ENCODE results near the gene BUD13. TPM values are rescaled to one million over a fixed set of nuclear protein-coding genes. Genes with fewer than 3 reads are reported as not detected.

BUD13 gene
- total and polyA plus RNA-seq, 2 of the 13 experiments (the other 11 are each of a cell fraction or from before 2014, with no cell fraction given), result 13.3 to 25.9 TPM

DNA sequence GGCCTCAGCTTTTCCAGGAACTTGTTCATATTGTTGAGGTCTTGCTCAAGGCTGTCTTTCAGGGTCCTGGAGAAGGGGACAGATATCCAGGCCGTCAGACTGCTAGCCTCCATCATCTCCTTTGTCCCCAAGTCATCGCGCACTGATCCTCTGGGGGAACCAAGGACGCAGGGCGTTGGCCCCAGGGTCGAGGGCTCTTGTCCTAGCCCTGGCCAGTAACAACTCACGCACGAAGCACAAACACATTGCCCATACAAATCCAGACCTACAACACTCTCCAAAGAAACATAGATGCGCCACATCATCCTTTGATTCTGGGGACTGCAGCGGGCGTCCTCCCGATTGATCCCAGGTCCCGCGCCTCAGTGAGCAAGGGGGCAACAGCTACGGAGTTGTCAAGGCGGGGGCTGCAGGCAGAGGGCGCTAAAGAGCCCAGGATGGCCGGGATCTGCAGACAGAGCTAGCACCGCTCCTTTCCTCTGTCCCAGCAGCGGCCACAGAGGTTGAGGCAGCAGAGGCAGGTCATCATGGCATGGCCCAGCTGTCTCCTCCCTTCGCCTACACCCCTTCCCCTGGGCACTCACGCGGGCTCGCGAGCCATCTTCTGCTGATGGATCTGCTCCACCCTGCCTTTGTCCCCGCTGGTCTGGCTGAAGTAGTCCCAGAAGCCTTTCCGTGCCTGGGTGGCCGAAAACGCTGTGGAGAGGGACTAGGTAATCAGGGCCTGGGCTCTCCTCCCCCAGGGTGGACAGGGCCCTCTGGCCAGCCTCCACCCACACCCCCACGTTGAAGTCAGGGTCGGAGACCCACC, 18.4 kb upstream of the BUD13 start (continued):
- TF ChIP-seq, protein P1, sequence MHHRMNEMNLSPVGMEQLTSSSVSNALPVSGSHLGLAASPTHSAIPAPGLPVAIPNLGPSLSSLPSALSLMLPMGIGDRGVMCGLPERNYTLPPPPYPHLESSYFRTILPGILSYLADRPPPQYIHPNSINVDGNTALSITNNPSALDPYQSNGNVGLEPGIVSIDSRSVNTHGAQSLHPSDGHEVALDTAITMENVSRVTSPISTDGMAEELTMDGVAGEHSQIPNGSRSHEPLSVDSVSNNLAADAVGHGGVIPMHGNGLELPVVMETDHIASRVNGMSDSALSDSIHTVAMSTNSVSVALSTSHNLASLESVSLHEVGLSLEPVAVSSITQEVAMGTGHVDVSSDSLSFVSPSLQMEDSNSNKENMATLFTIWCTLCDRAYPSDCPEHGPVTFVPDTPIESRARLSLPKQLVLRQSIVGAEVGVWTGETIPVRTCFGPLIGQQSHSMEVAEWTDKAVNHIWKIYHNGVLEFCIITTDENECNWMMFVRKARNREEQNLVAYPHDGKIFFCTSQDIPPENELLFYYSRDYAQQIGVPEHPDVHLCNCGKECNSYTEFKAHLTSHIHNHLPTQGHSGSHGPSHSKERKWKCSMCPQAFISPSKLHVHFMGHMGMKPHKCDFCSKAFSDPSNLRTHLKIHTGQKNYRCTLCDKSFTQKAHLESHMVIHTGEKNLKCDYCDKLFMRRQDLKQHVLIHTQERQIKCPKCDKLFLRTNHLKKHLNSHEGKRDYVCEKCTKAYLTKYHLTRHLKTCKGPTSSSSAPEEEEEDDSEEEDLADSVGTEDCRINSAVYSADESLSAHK (CRISPR knock-in tag; IDR thresholded peaks at IDR 0.05; ENCODE audit: borderline replicate concordance), result 0 out of 2 replicates have a peak, but pooled peaks have one; percentile 8
- no peak for TF ChIP-seq ARNT (IDR thresholded peaks at IDR 0.05)
- no peak for TF ChIP-seq ATF7 (IDR thresholded peaks at IDR 0.05)
- TF ChIP-seq ATF7 (CRISPR knock-in tag; IDR thresholded peaks at IDR 0.05), result no peak; the same call in 1 of the 2 replicates
- TF ChIP-seq MED1 (CRISPR knock-in tag; IDR thresholded peaks at IDR 0.05), result peak; percentile 89
- peak; percentile 83; the same call in 1 of the 2 replicates for TF ChIP-seq KLF6 (CRISPR knock-in tag; IDR thresholded peaks at IDR 0.05)
- TF ChIP-seq SUZ12 (IDR thresholded peaks at IDR 0.05; ENCODE audit: low read depth, low read length), result no peak
- no peak; the same call in 1 of the 2 replicates for TF ChIP-seq POGZ (CRISPR knock-in tag; IDR thresholded peaks at IDR 0.05)
- no peak for TF ChIP-seq HCFC1 (IDR thresholded peaks at IDR 0.05; ENCODE audit: low read depth, low read length)
- TF ChIP-seq SMAD9 (CRISPR knock-in tag; IDR thresholded peaks at IDR 0.05), result no peak
- no peak for TF ChIP-seq RBFOX2 (IDR thresholded peaks at IDR 0.05; ENCODE audit: low read depth, low read length)
- TF ChIP-seq MAFG (CRISPR knock-in tag; IDR thresholded peaks at IDR 0.05), result no peak
- no peak for TF ChIP-seq ZNF660 (CRISPR knock-in tag; IDR thresholded peaks at IDR 0.05; ENCODE audit: borderline replicate concordance, low read depth)
- TF ChIP-seq GABPB1 (CRISPR knock-in tag; IDR thresholded peaks at IDR 0.05), result peak; percentile 55; the same call in 1 of the 2 replicates
- no peak for TF ChIP-seq JUNB (CRISPR knock-in tag; IDR thresholded peaks at IDR 0.05; ENCODE audit: borderline replicate concordance)
- TF ChIP-seq ZFP90 (CRISPR knock-in tag; IDR thresholded peaks at IDR 0.05; ENCODE audit: borderline replicate concordance), result peak; percentile 63; the same call in 1 of the 2 replicates
- no peak for TF ChIP-seq SRF (IDR thresholded peaks at IDR 0.05; ENCODE audit: low read depth, low read length)
- TF ChIP-seq BHLHE40 (IDR thresholded peaks at IDR 0.05; ENCODE audit: low read length), result no peak
- no peak for TF ChIP-seq CCDC6 (CRISPR knock-in tag; IDR thresholded peaks at IDR 0.05)
- TF ChIP-seq, protein P2, sequence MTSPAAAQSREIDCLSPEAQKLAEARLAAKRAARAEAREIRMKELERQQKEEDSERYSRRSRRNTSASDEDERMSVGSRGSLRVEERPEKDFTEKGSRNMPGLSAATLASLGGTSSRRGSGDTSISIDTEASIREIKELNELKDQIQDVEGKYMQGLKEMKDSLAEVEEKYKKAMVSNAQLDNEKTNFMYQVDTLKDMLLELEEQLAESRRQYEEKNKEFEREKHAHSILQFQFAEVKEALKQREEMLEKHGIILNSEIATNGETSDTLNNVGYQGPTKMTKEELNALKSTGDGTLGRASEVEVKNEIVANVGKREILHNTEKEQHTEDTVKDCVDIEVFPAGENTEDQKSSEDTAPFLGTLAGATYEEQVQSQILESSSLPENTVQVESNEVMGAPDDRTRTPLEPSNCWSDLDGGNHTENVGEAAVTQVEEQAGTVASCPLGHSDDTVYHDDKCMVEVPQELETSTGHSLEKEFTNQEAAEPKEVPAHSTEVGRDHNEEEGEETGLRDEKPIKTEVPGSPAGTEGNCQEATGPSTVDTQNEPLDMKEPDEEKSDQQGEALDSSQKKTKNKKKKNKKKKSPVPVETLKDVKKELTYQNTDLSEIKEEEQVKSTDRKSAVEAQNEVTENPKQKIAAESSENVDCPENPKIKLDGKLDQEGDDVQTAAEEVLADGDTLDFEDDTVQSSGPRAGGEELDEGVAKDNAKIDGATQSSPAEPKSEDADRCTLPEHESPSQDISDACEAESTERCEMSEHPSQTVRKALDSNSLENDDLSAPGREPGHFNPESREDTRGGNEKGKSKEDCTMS (CRISPR knock-in tag; conservative IDR thresholded peaks at IDR 0.05), result no peak
- no peak for TF ChIP-seq ZNF335 (CRISPR knock-in tag; IDR thresholded peaks at IDR 0.05)
- no peak for TF ChIP-seq TCF12 (IDR thresholded peaks at IDR 0.05)
- TF ChIP-seq TCF12 (CRISPR knock-in tag; IDR thresholded peaks at IDR 0.05), result no peak
- no peak for TF ChIP-seq ZMAT3 (CRISPR knock-in tag; conservative IDR thresholded peaks at IDR 0.05)
- TF ChIP-seq KMT2B (CRISPR knock-in tag; IDR thresholded peaks at IDR 0.05), result peak; percentile 65
- peak; percentile 98 for TF ChIP-seq RAD21 (CRISPR knock-in tag; IDR thresholded peaks at IDR 0.05)
- TF ChIP-seq U2AF1 (optimal IDR thresholded peaks at IDR 0.05; ENCODE audit: low read depth, low read length), result no peak
- peak; percentile 33; the same call in 1 of the 2 replicates for TF ChIP-seq SPEN (CRISPR knock-in tag; IDR thresholded peaks at IDR 0.05; ENCODE audit: low read depth)
- TF ChIP-seq MBNL3 (CRISPR knock-in tag; conservative IDR thresholded peaks at IDR 0.05), result no peak

Measured in HepG2 (cell line).